ENCODE measurements around the gene SUN2.

GRCh38 chr22:38733724-38734381 lies 21.9 kb downstream of the SUN2 start:
- TF ChIP-seq CTCF (IDR thresholded peaks at IDR 0.05), result no peak
- no peak for TF ChIP-seq POLR2A (IDR thresholded peaks at IDR 0.05)
